ENCODE measurements around the gene SRGAP2B.
"Not testable (repeated sequence)": the region's sequence is repeated elsewhere in the genome, so short reads cannot be mapped to it uniquely, and the experiment has no call there.

GRCh38 chr1:145065194-145065826 lies 29.8 kb downstream of the SRGAP2B start:
- not testable (repeated sequence) for TF ChIP-seq CTCF (conservative IDR thresholded peaks at IDR 0.05; ENCODE audit: low read length); EZH2phosphoT487 (IDR thresholded peaks at IDR 0.05; ENCODE audit: borderline replicate concordance)
